GM19240 (cell line): ENCODE measurements around the gene TMEM184B.

Experiments
- DNase-seq: peaks from one replicate; pipeline ENCODE4 v3.0.0; 2011; ENCODE audit warnings: low spot score; ENCODE audit not compliant: insufficient read length

TMEM184B gene

GRCh38 chr22:38207898-38208432 lies 64.8 kb downstream of the TMEM184B start:
- DNase-seq = no peak

GRCh38 chr22:38205261-38206128 lies 67.3 kb downstream of the TMEM184B start:
- DNase-seq = no peak

- DNase-seq = no peak
Measured at GRCh38 chr22:38204784-38205183, 68.0 kb downstream of the TMEM184B start.

- DNase-seq = no peak
Measured at GRCh38 chr22:38203855-38204514, 68.8 kb downstream of the TMEM184B start.

GRCh38 chr22:38203090-38203810 lies 69.6 kb downstream of the TMEM184B start:
- no peak for DNase-seq

GRCh38 chr22:38202437-38203089 lies 70.2 kb downstream of the TMEM184B start:
- DNase-seq = no peak

- peak; percentile 80 for DNase-seq
Measured at GRCh38 chr22:38201711-38202436, 70.9 kb downstream of the TMEM184B start, which contains the start of gene MAFF. Gene MAFF, plus strand, starts transcription at chr22:38201994. Its CDS starts 11,860 bp downstream, at chr22:38213854.

GRCh38 chr22:38201371-38201710 lies 71.5 kb downstream of the TMEM184B start:
- DNase-seq = no peak

- DNase-seq = no peak
Measured at GRCh38 chr22:38199826-38200559, 72.8 kb downstream of the TMEM184B start.

GRCh38 chr22:38196791-38197419 lies 75.9 kb downstream of the TMEM184B start:
- DNase-seq = no peak

- no peak for DNase-seq
Measured at GRCh38 chr22:38193580-38193979, 79.2 kb downstream of the TMEM184B start.

- no peak for DNase-seq
Measured at GRCh38 chr22:38192475-38192863, 80.3 kb downstream of the TMEM184B start.

GRCh38 chr22:38191731-38192474 lies 80.9 kb downstream of the TMEM184B start:
- no peak for DNase-seq

GRCh38 chr22:38191055-38191454 lies 81.8 kb downstream of the TMEM184B start:
- DNase-seq = no peak

- no peak for DNase-seq
Measured at GRCh38 chr22:38190581-38190980, 82.2 kb downstream of the TMEM184B start.

- DNase-seq = no peak
Measured at GRCh38 chr22:38189104-38189503, 83.7 kb downstream of the TMEM184B start.

GRCh38 chr22:38187413-38188212 lies 85.2 kb downstream of the TMEM184B start:
- DNase-seq = no peak

GRCh38 chr22:38186429-38186828 lies 86.4 kb downstream of the TMEM184B start:
- no peak for DNase-seq
